T-cell (primary cell): ENCODE data around the gene BEAN1. TPM values are rescaled to one million over a fixed set of nuclear protein-coding genes. Genes with fewer than 3 reads are reported as not detected.

ENCODE experiments used
- ATAC-seq, 4 experiments: fragments of 200-7000 bp in 3 of 4; fragments of 150-1000 bp in 1 of 4; cut with Tn5 transposase; replicated peaks in 1 of 4; 1 replicate in 3 of 4; 2 replicates in 1 of 4; pipeline ENCODE4 v1.10.0; 2021; ENCODE audit warnings: moderate library complexity in 3 of 4, mild to moderate bottlenecking in 2 of 4, moderate number of reproducible peaks in 1 of 4
- CTCF ChIA-PET, 2 donors: fragments of 300-600 bp; sonication (Branson Sonifier 250); formaldehyde crosslinking; loops; one replicate each; lab custom pipeline; 2022; ENCODE audit warnings: antibody characterized with exemption in 2 of 2; lab: Charles Lee
- POLR2A ChIA-PET, 2 donors: fragments of 300-600 bp; sonication (Branson Sonifier 250); formaldehyde crosslinking; loops; one replicate each; lab custom pipeline; 2022; ENCODE audit warnings: antibody characterized with exemption in 2 of 2; lab: Charles Lee
- DNase-seq, 35 experiments: peaks; one replicate each; pipeline versions ENCODE4 v3.0.0 to v3.0.0-alpha.2; 2013 to 2023
- H3K27ac ChIP-seq: one replicate; pipeline ENCODE4 v1.5.1; 2013; ENCODE audit warnings: low read length
- H3K27me3 ChIP-seq, 2 experiments: replicated peaks in 1 of 2; 1 replicate in 1 of 2; 2 replicates in 1 of 2; pipeline versions ENCODE4 v1.6.1 to v1.7.0; 2013; ENCODE audit warnings: low read length in 1 of 2, mixed read lengths in 1 of 2; ENCODE audit not compliant: control insufficient read depth in 2 of 2, insufficient read depth in 2 of 2; ENCODE audit errors: extremely low read depth in 1 of 2
- H3K36me3 ChIP-seq, 2 donors: 1 replicate in 1 of 2; 2 replicates in 1 of 2; pipeline versions ENCODE4 v1.6.1 to v1.7.0; 2013; ENCODE audit warnings: low read length in 1 of 2; ENCODE audit not compliant: control insufficient read depth in 2 of 2, insufficient read depth in 1 of 2; ENCODE audit errors: extremely low read depth in 1 of 2
- H3K4me1 ChIP-seq, 2 experiments: 1 replicate in 1 of 2; 2 replicates in 1 of 2; pipeline versions ENCODE4 v1.6.1 to v1.7.0; 2013; ENCODE audit warnings: low read length in 2 of 2, mixed read lengths in 1 of 2; ENCODE audit not compliant: insufficient read depth in 2 of 2, control insufficient read depth in 1 of 2; ENCODE audit errors: extremely low read depth in 1 of 2
- H3K4me3 ChIP-seq, 2 donors: 1 replicate in 1 of 2; 2 replicates in 1 of 2; pipeline versions ENCODE4 v1.5.1 to v1.7.0; 2013; ENCODE audit warnings: mild to moderate bottlenecking in 2 of 2, low read length in 1 of 2, moderate library complexity in 1 of 2; ENCODE audit not compliant: control insufficient read depth in 1 of 2; ENCODE audit errors: extremely low read depth in 1 of 2
- H3K9me3 ChIP-seq: 2 replicates; pipeline ENCODE4 v1.7.0; 2013
- H3K27ac Mint-ChIP-seq, 2 donors: one replicate each; pipeline ENCODE4 v1.8.0; 2020 to 2021; ENCODE audit warnings: mild to moderate bottlenecking in 2 of 2, mixed read lengths in 2 of 2
- H3K27me3 Mint-ChIP-seq, 2 donors: one replicate each; pipeline ENCODE4 v1.8.0; 2021 to 2022; ENCODE audit warnings: mixed read lengths in 2 of 2
- H3K36me3 Mint-ChIP-seq: one replicate; pipeline ENCODE4 v1.8.0; 2021; ENCODE audit warnings: mixed read lengths
- H3K4me1 Mint-ChIP-seq, 3 donors: one replicate each; pipeline ENCODE4 v1.8.0; 2020 to 2022; ENCODE audit warnings: mixed read lengths in 3 of 3, mild to moderate bottlenecking in 1 of 3
- H3K4me3 Mint-ChIP-seq, 3 donors: one replicate each; pipeline ENCODE4 v1.8.0; 2020 to 2022; ENCODE audit warnings: mild to moderate bottlenecking in 3 of 3, mixed read lengths in 3 of 3, moderate library complexity in 3 of 3
- H3K9me3 Mint-ChIP-seq, 3 donors: one replicate each; pipeline ENCODE4 v1.8.0; 2020 to 2022; ENCODE audit warnings: mixed read lengths in 3 of 3
- WGBS: methylation state at CpG from one replicate; pipeline ENCODE4 v1.1.5; 2013; ENCODE audit warnings: missing lambda C conversion rate; ENCODE audit not compliant: insufficient coverage; 5-methylcytosine and 5-hydroxymethylcytosine counted together
- total RNA-seq, 35 experiments: library from RNA in 6 of 35; stranded (reverse) in 6 of 35; fragments of 120-200 nt in 1 of 35; gene quantifications; one replicate each; pipeline versions ENCODE4 v1.2.1 to v1.2.4 and lab custom pipeline; 2013 to 2026

BEAN1 gene
- total RNA-seq (not detected), total RNA-seq (lab: John Stamatoyannopoulos, UW) (0 to 0.08 (median 0) reads per million in 29 experiments)
- total RNA-seq (2013), result not detected

- H3K4me1 Mint-ChIP-seq, result peaks cover 0 to 13% (median 7%) of the 10 kb centered on the region in 3 donors
- WGBS, result under 1% methylated on average over 114 of the region's 118 CpGs
- Histone ChIP-seq H3K27ac (no peak within 1 kb of the TSS), H3K4me1 (peaks cover 4 to 18% of the 10 kb centered on the region in 2 experiments), H3K36me3 (peaks cover 0 to 2% of the 10 kb centered on the region in 2 donors), H3K4me3 (peak within 1 kb of the TSS; percentile 11 to 63), H3K27me3 (peaks cover 17 to 60% of the 10 kb centered on the region in 2 experiments), H3K9me3 (no peaks in the 10 kb centered on the region)
- DNase-seq, result peak in 1 of 35 experiments; percentile 2
- peaks cover 64 to 74% of the 10 kb centered on the region in 2 donors for H3K27me3 Mint-ChIP-seq
- H3K4me3 Mint-ChIP-seq, result peak within 1 kb of the TSS; percentile 47 to 57 (median 52)
- peak within 1 kb of the TSS in 1 of 2 donors; percentile 63 for H3K27ac Mint-ChIP-seq
- ChIA-PET POLR2A (no interaction called here), CTCF (no interaction called here)
- no peaks in the 10 kb centered on the region for H3K9me3 Mint-ChIP-seq
- peak; percentile 28 to 46 (median 33) for ATAC-seq
- no peaks in the 10 kb centered on the region for H3K36me3 Mint-ChIP-seq
Observed at GRCh38 chr16:66427036-66427860, at the start of gene BEAN1. Gene BEAN1 (plus strand): TSS chr16:66427295. CDS start chr16:66437677, 10,382 bp downstream.

- H3K9me3 Mint-ChIP-seq, result peaks cover 0 to 9% (median 5%) of the 10 kb centered on the region in 3 donors
- CTCF ChIA-PET, result no interaction called here
Observed at GRCh38 chr16:66377324-66377723, 49.8 kb upstream of the BEAN1 start.

GRCh38 chr16:66378741-66379570 is 48.1 kb upstream of the BEAN1 start:
- H3K4me3 ChIP-seq, result no peak overlapping the region
- CTCF ChIA-PET, result no interaction called here
- H3K36me3 ChIP-seq, result no peaks in the 10 kb centered on the region
- H3K4me1 ChIP-seq, result no peaks in the 10 kb centered on the region
- H3K27ac Mint-ChIP-seq, result no peak overlapping the region
- peaks cover 0 to 15% of the 10 kb centered on the region in 2 experiments for H3K27me3 ChIP-seq
- H3K27ac ChIP-seq, result no peak overlapping the region
- H3K9me3 ChIP-seq, result no peaks in the 10 kb centered on the region
- H3K36me3 Mint-ChIP-seq, result no peaks in the 10 kb centered on the region
- POLR2A ChIA-PET, result no interaction called here
- ATAC-seq (no peak), DNase-seq (no peak)
- H3K4me3 Mint-ChIP-seq, result no peak overlapping the region
- peaks cover 0 to 6% of the 10 kb centered on the region in 2 donors for H3K27me3 Mint-ChIP-seq
- no peaks in the 10 kb centered on the region for H3K4me1 Mint-ChIP-seq
- H3K9me3 Mint-ChIP-seq, result peaks cover 0 to 9% (median 5%) of the 10 kb centered on the region in 3 donors
- WGBS, result 92% methylated on average over 12 of the region's 18 CpGs

More at GRCh38 chr16:66377324-66377723, 49.8 kb upstream of the BEAN1 start:
- DNase-seq (no peak), ATAC-seq (no peak)
- POLR2A ChIA-PET, result no interaction called here
- Mint-ChIP-seq H3K27me3 (peaks cover 0 to 6% of the 10 kb centered on the region in 2 donors), H3K36me3 (no peaks in the 10 kb centered on the region), H3K4me3 (no peak overlapping the region), H3K27ac (no peak overlapping the region), H3K4me1 (no peaks in the 10 kb centered on the region)
- no peak overlapping the region for H3K4me3 ChIP-seq
- 62% methylated on average over 3 of the region's 3 CpGs for WGBS
- H3K36me3 ChIP-seq, result no peaks in the 10 kb centered on the region
- H3K27me3 ChIP-seq, result peaks cover 0 to 16% of the 10 kb centered on the region in 2 experiments
- no peaks in the 10 kb centered on the region for H3K9me3 ChIP-seq
- H3K4me1 ChIP-seq, result no peaks in the 10 kb centered on the region
- H3K27ac ChIP-seq, result no peak overlapping the region

- POLR2A ChIA-PET, result no interaction called here
- ATAC-seq (no peak), DNase-seq (no peak)
- H3K27me3 ChIP-seq, result peaks cover 0 to 10% of the 10 kb centered on the region in 2 experiments
- H3K4me3 Mint-ChIP-seq, result no peak overlapping the region
- no peaks in the 10 kb centered on the region for H3K4me1 Mint-ChIP-seq
- no peak overlapping the region for H3K27ac Mint-ChIP-seq
- H3K27ac ChIP-seq, result no peak overlapping the region
- no peaks in the 10 kb centered on the region for H3K36me3 Mint-ChIP-seq
- H3K4me1 ChIP-seq, result no peaks in the 10 kb centered on the region
- no peaks in the 10 kb centered on the region for H3K9me3 ChIP-seq
- no peaks in the 10 kb centered on the region for H3K36me3 ChIP-seq
- 63% methylated on average over 3 of the region's 3 CpGs for WGBS
- CTCF ChIA-PET, result no interaction called here
- H3K9me3 Mint-ChIP-seq, result peaks cover 0 to 9% (median 5%) of the 10 kb centered on the region in 3 donors
- H3K27me3 Mint-ChIP-seq, result peaks cover 0 to 6% of the 10 kb centered on the region in 2 donors
- no peak overlapping the region for H3K4me3 ChIP-seq
Observed at GRCh38 chr16:66379571-66379941, 47.5 kb upstream of the BEAN1 start.

GRCh38 chr16:66380421-66380820 is 46.7 kb upstream of the BEAN1 start:
- no peaks in the 10 kb centered on the region for H3K36me3 ChIP-seq
- 60% methylated on average over 3 of the region's 3 CpGs for WGBS
- peaks cover 0 to 10% of the 10 kb centered on the region in 2 experiments for H3K27me3 ChIP-seq
- H3K27ac ChIP-seq, result no peak overlapping the region
- H3K4me1 Mint-ChIP-seq, result no peaks in the 10 kb centered on the region
- peaks cover 0 to 9% (median 5%) of the 10 kb centered on the region in 3 donors for H3K9me3 Mint-ChIP-seq
- peaks cover 0 to 6% of the 10 kb centered on the region in 2 donors for H3K27me3 Mint-ChIP-seq
- no peaks in the 10 kb centered on the region for H3K9me3 ChIP-seq
- no peak for DNase-seq
- H3K4me3 Mint-ChIP-seq, result no peak overlapping the region
- no peaks in the 10 kb centered on the region for H3K4me1 ChIP-seq
- no peak overlapping the region for H3K27ac Mint-ChIP-seq
- H3K4me3 ChIP-seq, result no peak overlapping the region
- ATAC-seq, result no peak
- CTCF ChIA-PET, result no interaction called here
- POLR2A ChIA-PET, result no interaction called here
- H3K36me3 Mint-ChIP-seq, result no peaks in the 10 kb centered on the region

- no peaks in the 10 kb centered on the region for H3K4me1 ChIP-seq
- no peaks in the 10 kb centered on the region for H3K4me1 Mint-ChIP-seq
- H3K4me3 Mint-ChIP-seq, result no peak overlapping the region
- H3K4me3 ChIP-seq, result no peak overlapping the region
- peaks cover 2 to 4% of the 10 kb centered on the region in 2 donors for H3K27me3 Mint-ChIP-seq
- ChIA-PET POLR2A (no interaction called here), CTCF (interaction anchor here in 1 of 2 donors (0.5 kb wide), 1 partner anchor 926 kb away, joined by 3 read pairs; no protein-coding TSS in a partner anchor)
- no peaks in the 10 kb centered on the region for H3K36me3 Mint-ChIP-seq
- DNase-seq, result no peak
- no peak overlapping the region for H3K27ac Mint-ChIP-seq
- H3K36me3 ChIP-seq, result no peaks in the 10 kb centered on the region
- peaks cover 0 to 9% (median 5%) of the 10 kb centered on the region in 3 donors for H3K9me3 Mint-ChIP-seq
- peaks cover 0 to 7% of the 10 kb centered on the region in 2 experiments for H3K27me3 ChIP-seq
- H3K9me3 ChIP-seq, result no peaks in the 10 kb centered on the region
- no peak overlapping the region for H3K27ac ChIP-seq
- ATAC-seq, result no peak
- 72% methylated on average over 2 of the region's 5 CpGs for WGBS
Observed at GRCh38 chr16:66381585-66382170, 45.4 kb upstream of the BEAN1 start.
